ENCODE results near the gene C1QTNF12. TPM values are rescaled to one million over a fixed set of nuclear protein-coding genes. Genes with fewer than 3 reads are reported as not detected.

The C1QTNF12 gene
- polyA plus RNA-seq (2012; ENCODE audit: insufficient read depth, insufficient read length, low read depth): 8.4 TPM

DNA sequence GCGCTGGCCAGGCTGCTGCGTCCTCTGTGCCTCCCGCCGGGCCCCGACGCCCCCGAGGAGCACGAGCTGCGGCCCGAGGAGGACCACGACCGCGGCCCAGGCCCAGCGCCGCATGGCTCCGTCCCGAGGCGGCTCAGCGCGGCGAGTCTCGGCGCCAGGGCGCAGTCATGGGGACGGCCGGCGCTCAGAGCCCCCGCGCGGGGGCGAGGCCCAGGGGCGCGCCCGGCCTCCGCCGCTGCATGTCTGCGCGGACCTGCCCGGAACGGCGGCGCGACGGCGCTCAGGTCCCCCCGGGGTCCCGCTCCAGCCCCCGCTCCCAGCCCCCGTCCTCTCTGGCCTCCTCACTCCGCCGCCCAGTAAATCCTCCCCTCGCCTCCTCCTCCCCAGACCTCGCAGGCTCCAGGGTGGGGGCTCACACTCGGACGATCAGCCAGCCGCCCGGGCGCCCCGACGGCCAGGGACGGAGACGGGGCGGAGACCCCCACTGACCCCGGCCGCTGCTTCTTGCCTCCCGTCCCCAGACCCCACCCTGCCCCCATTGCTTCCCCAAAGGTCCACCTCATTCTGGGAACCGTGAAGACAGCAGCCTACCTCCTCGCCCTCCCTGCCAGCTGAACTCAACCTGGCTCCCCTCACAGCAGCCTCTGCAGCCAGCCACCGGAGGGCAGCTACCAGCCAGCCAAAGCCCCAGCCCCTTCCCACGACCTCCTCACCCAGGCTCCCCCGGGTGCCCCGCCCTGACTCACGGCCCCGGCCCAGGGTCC lies at the start of gene C1QTNF12:
C1QTNF12 (minus strand) TSS at position 146 of the 764 bp plus-strand sequence; CDS start at position 114, 32 bp downstream.
- H3K27me3 ChIP-seq: peaks cover 46% of the 10 kb centered on the region
- H3K4me3 ChIP-seq (ENCODE audit: low read depth, low read length): no peak within 1 kb of the TSS
- no peaks in the 10 kb centered on the region for H3K4me1 ChIP-seq
- TF ChIP-seq CTCF (IDR thresholded peaks at IDR 0.05; ENCODE audit: low read depth, low read length): 0 out of 2 replicates have a peak, but pooled peaks have one; percentile 8
- H3K9me3 ChIP-seq: no peaks in the 10 kb centered on the region
- no peaks in the 10 kb centered on the region for H3K36me3 ChIP-seq
- DNase-seq: no peak

GRCh38 chr1:1295154-1295923 lies 48.8 kb upstream of the C1QTNF12 start:
- Histone ChIP-seq H3K36me3 (peaks cover 57% of the 10 kb centered on the region), H3K4me1 (peaks cover 28% of the 10 kb centered on the region), H3K9me3 (no peaks in the 10 kb centered on the region), H3K4me3 (ENCODE audit: low read depth, low read length) (no peak overlapping the region), H3K27me3 (peaks cover 3% of the 10 kb centered on the region; the same call in 1 of the 2 replicates)
- DNase-seq: no peak
- no peak for TF ChIP-seq CTCF (IDR thresholded peaks at IDR 0.05; ENCODE audit: low read depth, low read length)

DNA sequence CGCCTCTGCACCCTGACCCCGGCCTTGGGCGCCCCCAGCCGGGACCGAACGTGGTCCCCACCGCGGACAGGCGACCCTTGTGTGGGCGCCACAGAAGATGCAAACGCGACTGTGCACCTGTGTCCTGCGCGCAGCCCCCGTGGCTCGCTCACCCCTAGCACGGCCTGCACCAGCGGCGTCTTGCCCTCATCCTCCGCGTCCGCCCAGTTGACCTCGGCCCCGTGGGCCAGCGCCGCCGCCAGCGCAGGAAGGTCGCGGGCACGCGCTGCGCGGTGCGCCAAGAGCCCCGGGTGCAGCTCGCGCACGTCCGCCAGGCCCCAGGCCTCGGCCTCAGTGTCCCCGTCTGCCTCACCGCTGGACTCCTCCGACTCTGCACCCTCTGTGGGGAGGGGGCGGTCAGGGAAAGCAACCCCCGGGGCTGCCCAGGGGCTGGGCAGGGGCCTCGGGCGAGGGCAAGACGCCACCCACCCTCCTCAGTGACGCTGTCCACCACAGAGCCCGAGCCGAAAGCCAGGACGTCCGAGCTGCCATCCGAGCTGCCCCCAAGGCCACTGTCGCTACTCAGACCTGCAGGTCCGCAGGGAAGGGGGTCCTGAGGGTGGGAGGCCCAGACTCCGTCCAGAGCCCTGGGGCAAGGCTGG lies 47.8 kb upstream of the C1QTNF12 start:
- Histone ChIP-seq H3K9me3 (no peaks in the 10 kb centered on the region), H3K27me3 (peaks cover 5% of the 10 kb centered on the region; the same call in 1 of the 2 replicates), H3K36me3 (peaks cover 50% of the 10 kb centered on the region), H3K4me1 (peaks cover 26% of the 10 kb centered on the region), H3K4me3 (ENCODE audit: low read depth, low read length) (no peak overlapping the region)
- DNase-seq: no peak
- TF ChIP-seq CTCF (IDR thresholded peaks at IDR 0.05; ENCODE audit: low read depth, low read length): no peak

DNA sequence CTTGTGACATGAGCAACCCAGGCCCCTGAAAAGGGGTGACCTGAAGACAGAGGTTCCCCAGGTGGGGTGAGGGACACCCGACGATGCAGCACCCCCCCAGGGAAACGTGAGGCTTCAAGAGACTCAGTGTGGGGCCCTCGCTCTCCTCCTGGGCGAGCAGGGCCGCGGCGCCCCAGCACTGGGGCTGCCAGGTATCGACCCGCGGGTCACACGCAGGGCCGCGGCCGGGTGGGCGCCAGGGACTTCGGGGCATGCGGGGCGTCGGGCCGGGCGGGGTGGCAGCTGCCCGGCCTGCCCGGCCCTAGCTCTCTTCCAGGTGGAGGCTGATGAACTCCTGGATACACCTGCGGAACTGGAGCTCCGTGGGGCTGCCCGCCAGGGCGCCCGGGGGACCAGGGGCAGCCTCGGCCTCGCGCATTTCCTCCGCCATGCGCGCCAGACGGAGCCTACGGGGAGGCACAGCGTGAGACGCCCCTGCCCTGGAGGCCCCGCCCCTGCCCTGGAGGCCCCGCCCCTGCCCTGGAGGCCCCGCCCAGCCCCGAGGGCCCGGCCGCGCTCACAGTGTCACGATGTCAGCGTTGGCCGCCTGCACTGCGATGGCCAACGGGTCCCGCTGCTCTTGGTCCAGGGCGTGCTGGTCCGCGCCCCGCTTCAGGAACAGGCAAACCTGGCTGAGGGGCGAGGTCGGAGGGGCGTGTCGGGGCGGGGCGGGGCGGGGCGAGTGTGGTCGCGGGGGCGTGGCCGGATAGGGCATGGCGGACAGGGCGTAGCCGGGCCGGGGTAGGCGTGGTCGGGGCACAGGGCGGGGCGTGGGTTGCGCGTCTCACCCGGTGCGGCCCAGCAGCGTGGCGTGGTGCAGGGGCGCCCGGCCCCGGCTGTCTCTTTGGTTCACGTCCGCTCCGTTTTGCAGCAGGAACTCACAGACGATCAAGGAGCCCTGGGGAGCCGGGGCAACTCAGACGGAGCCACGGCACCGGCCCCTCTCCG lies 47.0 kb upstream of the C1QTNF12 start:
- peak; percentile 57 for DNase-seq
- TF ChIP-seq CTCF (IDR thresholded peaks at IDR 0.05; ENCODE audit: low read depth, low read length): no peak

GRCh38 chr1:1292851-1293250 lies 46.3 kb upstream of the C1QTNF12 start:
- no peak for TF ChIP-seq CTCF (IDR thresholded peaks at IDR 0.05; ENCODE audit: low read depth, low read length)
- no peak for DNase-seq
- peaks cover 39% of the 10 kb centered on the region for H3K36me3 ChIP-seq

More for the DNA sequence above, 47.0 kb upstream of the C1QTNF12 start:
- no peak overlapping the region for H3K4me3 ChIP-seq (ENCODE audit: low read depth, low read length)
- no peaks in the 10 kb centered on the region for H3K9me3 ChIP-seq
- peaks cover 43% of the 10 kb centered on the region for H3K36me3 ChIP-seq
- H3K27me3 ChIP-seq: peaks cover 5% of the 10 kb centered on the region; the same call in 1 of the 2 replicates
- H3K4me1 ChIP-seq: peaks cover 20% of the 10 kb centered on the region

More at GRCh38 chr1:1292851-1293250, 46.3 kb upstream of the C1QTNF12 start:
- H3K27me3 ChIP-seq: peaks cover 5% of the 10 kb centered on the region
- no peaks in the 10 kb centered on the region for H3K9me3 ChIP-seq
- H3K4me3 ChIP-seq (ENCODE audit: low read depth, low read length): no peak overlapping the region
- peaks cover 19% of the 10 kb centered on the region for H3K4me1 ChIP-seq

All from BE2C (cell line).